Heart right ventricle (tissue), 16 donors: ENCODE data around the gene OGDHL. TPM values are rescaled to one million over a fixed set of nuclear protein-coding genes. Genes with fewer than 3 reads are reported as not detected.

ENCODE experiments used
- ATAC-seq, 8 donors: fragments of 200-7000 bp; cut with Tn5 transposase; one replicate each; pipeline ENCODE4 v1.9.1; 2020; ENCODE audit warnings: mild to moderate bottlenecking in 8 of 8, moderate library complexity in 8 of 8, moderate number of reproducible peaks in 1 of 8
- DNase-seq, 2 donors: peaks; one replicate each; pipeline ENCODE4 v3.0.0-alpha.2; 2020
- H3K27ac ChIP-seq, 10 donors: fragments of 200-600 bp; sonication (generic) in 2 of 10; one replicate each; pipeline versions ENCODE4 v1.5.0 to v1.8.0; 2020 to 2022; ENCODE audit warnings: mild to moderate bottlenecking in 3 of 10
- H3K27me3 ChIP-seq, 7 donors: fragments of 200-600 bp; one replicate each; pipeline ENCODE4 v1.8.0; 2021 to 2022; ENCODE audit warnings: mild to moderate bottlenecking in 2 of 7
- H3K36me3 ChIP-seq, 9 donors: fragments of 200-600 bp; sonication (generic) in 1 of 9; one replicate each; pipeline versions ENCODE4 v1.5.0 to v1.8.0; 2020 to 2022; ENCODE audit warnings: mild to moderate bottlenecking in 2 of 9
- H3K4me1 ChIP-seq, 9 donors: fragments of 200-600 bp; sonication (generic) in 1 of 9; one replicate each; pipeline versions ENCODE4 v1.5.0 to v1.8.0; 2020 to 2022; ENCODE audit warnings: mild to moderate bottlenecking in 4 of 9
- H3K4me3 ChIP-seq, 10 donors: fragments of 200-600 bp; sonication (generic) in 2 of 10; one replicate each; pipeline versions ENCODE4 v1.5.0 to v1.8.0; 2020 to 2022; ENCODE audit warnings: mild to moderate bottlenecking in 7 of 10, moderate library complexity in 2 of 10
- H3K9me3 ChIP-seq, 11 donors: fragments of 200-600 bp in 10 of 11; sonication (generic) in 2 of 11; one replicate each; pipeline versions ENCODE4 v1.5.0 to v1.8.0; 2013 to 2022; ENCODE audit warnings: mild to moderate bottlenecking in 2 of 11, control low read depth in 1 of 11, moderate library complexity in 1 of 11
- WGBS, 2 donors: extraction: QIAGEN DNeasy Blood & Tissue Kit; methylation state at CpG; one replicate each; pipeline ENCODE4 v1.1.7; 2013; ENCODE audit warnings: inconsistent platforms in 1 of 2; 5-methylcytosine and 5-hydroxymethylcytosine counted together
- intact Hi-C, 10 donors: fragments of 100-400 bp; cut with DNase I; formaldehyde crosslinking; loops; one replicate each; pipeline versions ENCODE4 v1.11.1 to v1.14.2; 2022
- polyA plus RNA-seq, 2 donors: library from polyadenylated mRNA; stranded (reverse); fragments of 200-250 nt; gene quantifications; one replicate each; pipeline ENCODE4 v1.2.3, GENCODE V29; 2013
- total RNA-seq, 10 donors: library from RNA; stranded (reverse); fragmentation: NEBNext Ultra II Directional in 3 of 10; extraction: Animal tissue kit (Norgen Biotek cat#: 25700) in 3 of 10; gene quantifications; one replicate each; pipeline versions ENCODE4 v1.2.1 to v1.2.4, GENCODE V29; 2021 to 2023
- TF ChIP-seq, protein P1 (sequence below), 9 donors: fragments of 200-600 bp; sonication (generic) in 2 of 9; IDR thresholded peaks; one replicate each; pipeline versions ENCODE4 v1.5.0 to v1.8.0; 2021 to 2022; ENCODE audit warnings: antibody characterized with exemption in 9 of 9, mild to moderate bottlenecking in 5 of 9, moderate library complexity in 1 of 9
- donor health status: Arrhythmogenic right ventricular cardiomyopathy.
- donor health status: ischemic (EF 13 %, LVEDD 7.1; RV severe dilation, severe dysfunction).
- donor health status: healthy with polysubstance abuse.
- donor health status: DM: no; HTN: yes; CAD: no.
- donor health status: DM: no; HTN: no; CAD: no.
- donor health status: ischemic (EF 25% LVEDD 6.9; RV normal size, moderate dysfunction).
- donor health status: ischemic (EF 25% LVEDD 5.7; RV mildly dilated, moderate dysfunction).
- donor health status: healthy.
- donor health status: DM: yes; HTN: yes; CAD: no.
- donor health status: Ischemic cardiomyopathy.
- donor health status: ischemic (EF 35%, LVEDD 5.7; RV mildly dilated, moderate dysfunction).
- donor health status: nonischemic (EF 11% LVEDD 7.7; RV severe dilation, severe dysfunction).
- donor health status: DM: yes; HTN: yes; CAD: no.
- donor health status: PGD.
- donor health status: ischemic (EF 29% LVEDD 5.4; RV normal size, mild dysfunction).
- donor health status: nonischemic (EF 23%, LVEDD 6.1; RV moderate dilation, normal function).

Gene OGDHL
- total and polyA plus RNA-seq, 12 donors: 0.07 to 11.4 (median 2.4) TPM

DNA sequence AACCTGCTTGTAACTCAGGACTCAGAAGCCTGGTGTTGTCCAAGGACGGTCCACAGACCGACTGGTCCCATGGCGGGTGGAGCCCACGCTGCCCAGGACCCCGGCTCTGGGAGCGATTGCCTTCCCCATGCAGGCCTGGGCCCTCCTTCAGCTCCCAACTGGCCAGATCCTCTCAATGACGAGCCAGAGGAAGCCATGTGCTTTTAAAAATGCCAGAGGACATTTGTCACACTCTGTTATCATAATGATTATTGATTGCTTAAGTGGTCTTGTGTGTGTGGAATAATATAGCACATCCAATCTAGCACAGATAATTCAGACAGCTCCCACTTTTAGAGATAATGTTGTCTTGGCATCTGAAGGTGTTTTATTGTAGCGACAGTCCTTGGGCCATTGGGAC, 22.6 kb upstream of the OGDHL start:
- ATAC-seq (no peak), DNase-seq (no peak)
- Histone ChIP-seq H3K27me3 (peaks cover 0 to 16% (median 6%) of the 10 kb centered on the region in 7 donors), H3K4me3 (no peak overlapping the region), H3K36me3 (no peaks in the 10 kb centered on the region), H3K4me1 (no peaks in the 10 kb centered on the region), H3K27ac (no peak overlapping the region), H3K9me3 (no peaks in the 10 kb centered on the region)
- WGBS, 2 donors: 28 to 40% methylated on average over 8 of the region's 8 CpGs
- TF ChIP-seq, protein P1, sequence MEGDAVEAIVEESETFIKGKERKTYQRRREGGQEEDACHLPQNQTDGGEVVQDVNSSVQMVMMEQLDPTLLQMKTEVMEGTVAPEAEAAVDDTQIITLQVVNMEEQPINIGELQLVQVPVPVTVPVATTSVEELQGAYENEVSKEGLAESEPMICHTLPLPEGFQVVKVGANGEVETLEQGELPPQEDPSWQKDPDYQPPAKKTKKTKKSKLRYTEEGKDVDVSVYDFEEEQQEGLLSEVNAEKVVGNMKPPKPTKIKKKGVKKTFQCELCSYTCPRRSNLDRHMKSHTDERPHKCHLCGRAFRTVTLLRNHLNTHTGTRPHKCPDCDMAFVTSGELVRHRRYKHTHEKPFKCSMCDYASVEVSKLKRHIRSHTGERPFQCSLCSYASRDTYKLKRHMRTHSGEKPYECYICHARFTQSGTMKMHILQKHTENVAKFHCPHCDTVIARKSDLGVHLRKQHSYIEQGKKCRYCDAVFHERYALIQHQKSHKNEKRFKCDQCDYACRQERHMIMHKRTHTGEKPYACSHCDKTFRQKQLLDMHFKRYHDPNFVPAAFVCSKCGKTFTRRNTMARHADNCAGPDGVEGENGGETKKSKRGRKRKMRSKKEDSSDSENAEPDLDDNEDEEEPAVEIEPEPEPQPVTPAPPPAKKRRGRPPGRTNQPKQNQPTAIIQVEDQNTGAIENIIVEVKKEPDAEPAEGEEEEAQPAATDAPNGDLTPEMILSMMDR (IDR thresholded peaks at IDR 0.05): no peak
- intact Hi-C loops: no loop called here

DNA sequence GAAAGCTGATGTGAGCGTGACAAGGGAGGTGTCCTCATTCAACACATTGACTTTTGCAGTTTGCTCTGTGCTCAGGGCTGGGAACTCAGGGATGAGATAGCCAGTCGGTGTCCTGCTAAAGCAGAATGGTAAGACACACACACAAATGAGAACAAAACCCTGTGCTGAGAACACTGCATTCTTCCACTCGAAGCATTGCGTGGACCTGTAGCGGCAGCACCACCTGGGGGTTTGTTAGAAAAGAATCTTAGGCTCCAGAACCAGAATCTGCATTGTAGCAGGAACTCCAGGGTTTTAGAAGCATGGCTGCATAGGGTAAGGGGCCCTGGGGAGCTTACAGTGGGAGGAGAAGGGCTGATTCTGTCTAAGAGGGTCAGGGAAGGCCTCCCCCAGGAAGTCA, 21.5 kb upstream of the OGDHL start:
- Histone ChIP-seq H3K27ac (no peak overlapping the region), H3K4me1 (no peaks in the 10 kb centered on the region), H3K9me3 (no peaks in the 10 kb centered on the region), H3K4me3 (no peak overlapping the region), H3K27me3 (peaks cover 0 to 18% (median 7%) of the 10 kb centered on the region in 7 donors), H3K36me3 (no peaks in the 10 kb centered on the region)
- intact Hi-C loops: no loop called here
- ATAC-seq (no peak), DNase-seq (no peak)
- TF ChIP-seq, protein P1 (IDR thresholded peaks at IDR 0.05): no peak
- 60 to 63% methylated on average over 5 of the region's 5 CpGs for WGBS, 2 donors

DNA sequence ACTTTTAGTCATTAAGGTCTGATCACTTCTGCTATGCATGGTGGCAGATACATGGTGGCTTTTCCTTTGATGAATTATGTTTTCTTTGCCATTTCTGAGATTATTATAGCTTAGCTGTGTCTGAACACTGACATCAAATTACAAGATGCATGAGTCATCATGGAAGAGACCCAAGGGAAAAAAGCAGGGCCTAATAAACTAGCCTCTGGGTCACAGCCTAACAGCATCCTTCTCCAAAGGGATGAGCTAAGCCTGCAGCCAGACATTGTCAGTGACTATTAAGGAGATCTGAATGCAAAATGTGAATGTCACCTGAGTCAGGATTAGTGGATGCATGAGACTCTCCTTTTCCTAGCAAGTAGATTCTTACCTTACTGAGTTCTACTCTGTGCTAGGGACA, 19.1 kb upstream of the OGDHL start:
- intact Hi-C loops: no loop called here
- TF ChIP-seq, protein P1 (IDR thresholded peaks at IDR 0.05): no peak

DNA sequence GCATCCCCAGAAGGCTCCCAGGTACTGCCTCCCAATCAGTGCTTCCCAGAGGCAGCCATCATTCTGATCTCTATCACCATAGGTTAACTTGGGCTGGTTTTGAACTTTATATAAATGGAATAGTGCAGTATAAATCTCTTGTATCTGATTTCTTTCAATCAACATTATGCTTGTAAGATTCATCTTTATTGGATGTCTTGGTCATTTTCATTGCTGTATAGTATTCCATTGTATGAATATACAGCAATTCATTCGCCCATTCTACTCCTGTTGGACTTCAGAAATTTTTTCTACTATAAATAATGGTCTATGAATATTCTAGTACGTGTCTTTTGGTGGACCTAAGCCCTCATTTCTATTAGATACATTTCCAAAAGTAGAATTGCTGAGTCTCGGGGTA, 16.1 kb upstream of the OGDHL start:
- Histone ChIP-seq H3K4me3 (no peak overlapping the region), H3K9me3 (peaks cover 0 to 4% (median 0%) of the 10 kb centered on the region in 11 donors), H3K27ac (no peak overlapping the region), H3K4me1 (no peaks in the 10 kb centered on the region), H3K36me3 (no peaks in the 10 kb centered on the region), H3K27me3 (peaks cover 0 to 48% (median 9%) of the 10 kb centered on the region in 7 donors)
- TF ChIP-seq, protein P1 (IDR thresholded peaks at IDR 0.05): no peak
- intact Hi-C loops: no loop called here
- WGBS, 2 donors: 71 to 72% methylated on average over 3 of the region's 3 CpGs
- no peak for DNase-seq
- ATAC-seq: no peak

More for the DNA sequence above, 19.1 kb upstream of the OGDHL start:
- ATAC-seq (no peak), DNase-seq (no peak)
- H3K27me3 ChIP-seq: peaks cover 0 to 30% (median 8%) of the 10 kb centered on the region in 7 donors
- H3K27ac ChIP-seq: no peak overlapping the region
- no peaks in the 10 kb centered on the region for H3K4me1 ChIP-seq
- peaks cover 0 to 4% (median 0%) of the 10 kb centered on the region in 11 donors for H3K9me3 ChIP-seq
- no peak overlapping the region for H3K4me3 ChIP-seq
- H3K36me3 ChIP-seq: no peaks in the 10 kb centered on the region
